HEK293 (cell line): Measurements from ENCODE around the gene CEP350.

ENCODE experiments used
- BCL11A ChIP-seq: fragments of 450-650 bp; formaldehyde crosslinking; IDR thresholded peaks from 2 replicates; pipeline ENCODE4 v1.5.1; 2016; ENCODE audit warnings: low read depth, missing biosample characterization, missing genetic modification characterization
- GLI4 ChIP-seq: fragments of 450-650 bp; formaldehyde crosslinking; IDR thresholded peaks from 2 replicates; pipeline ENCODE4 v1.5.1; 2016; ENCODE audit warnings: missing biosample characterization, missing genetic modification characterization
- GLIS1 ChIP-seq: fragments of 450-650 bp; formaldehyde crosslinking; IDR thresholded peaks from 2 replicates; pipeline ENCODE4 v1.5.1; 2016; ENCODE audit warnings: missing biosample characterization, missing genetic modification characterization
- HOXD13 ChIP-seq: sonication (generic); formaldehyde crosslinking; IDR thresholded peaks from 2 replicates; pipeline ENCODE4 v1.8.0; 2022; ENCODE audit warnings: missing genetic modification reagents, borderline replicate concordance
- IKZF3 ChIP-seq: fragments of 450-650 bp; IDR thresholded peaks from 2 replicates; pipeline ENCODE4 v1.5.0; 2018; ENCODE audit warnings: missing biosample characterization, mild to moderate bottlenecking, missing genetic modification characterization, moderate library complexity
- KLF10 ChIP-seq: fragments of 450-650 bp; IDR thresholded peaks from 2 replicates; pipeline ENCODE4 v1.5.1; 2018; ENCODE audit warnings: missing biosample characterization, mild to moderate bottlenecking, missing genetic modification characterization
- OVOL3 ChIP-seq: fragments of 450-650 bp; formaldehyde crosslinking; IDR thresholded peaks from 2 replicates; pipeline ENCODE4 v1.5.1; 2016; ENCODE audit warnings: missing biosample characterization, missing genetic modification characterization
- YY1 ChIP-seq: fragments of 450-650 bp; formaldehyde crosslinking; IDR thresholded peaks from 2 replicates; pipeline ENCODE4 v1.5.1; 2018; ENCODE audit warnings: missing biosample characterization, missing genetic modification characterization
- ZBTB1 ChIP-seq: fragments of 450-650 bp; formaldehyde crosslinking; IDR thresholded peaks from 2 replicates; pipeline ENCODE4 v1.5.1; 2016; ENCODE audit warnings: missing biosample characterization, missing genetic modification characterization
- ZBTB17 ChIP-seq: fragments of 450-650 bp; formaldehyde crosslinking; IDR thresholded peaks from 2 replicates; pipeline ENCODE4 v1.5.1; 2016; ENCODE audit warnings: missing biosample characterization, missing genetic modification characterization
- ZBTB21 ChIP-seq: fragments of 450-650 bp; formaldehyde crosslinking; IDR thresholded peaks from 2 replicates; pipeline ENCODE4 v1.5.1; 2017; ENCODE audit warnings: missing biosample characterization, missing genetic modification characterization
- ZEB2 ChIP-seq: fragments of 450-650 bp; formaldehyde crosslinking; IDR thresholded peaks from 2 replicates; pipeline ENCODE4 v1.5.1; 2016; ENCODE audit warnings: missing biosample characterization, missing genetic modification characterization
- ZFP37 ChIP-seq: fragments of 450-650 bp; formaldehyde crosslinking; IDR thresholded peaks from 2 replicates; pipeline ENCODE4 v1.5.1; 2016; ENCODE audit warnings: missing biosample characterization, missing genetic modification characterization
- ZNF121 ChIP-seq: fragments of 450-650 bp; formaldehyde crosslinking; IDR thresholded peaks from 2 replicates; pipeline ENCODE4 v1.5.1; 2016; ENCODE audit warnings: missing biosample characterization, missing genetic modification characterization
- ZNF157 ChIP-seq: fragments of 450-650 bp; formaldehyde crosslinking; IDR thresholded peaks from 2 replicates; pipeline ENCODE4 v1.5.1; 2016; ENCODE audit warnings: missing biosample characterization, missing genetic modification characterization
- ZNF16 ChIP-seq: fragments of 450-650 bp; formaldehyde crosslinking; IDR thresholded peaks from 2 replicates; pipeline ENCODE4 v1.5.1; 2016; ENCODE audit warnings: low read depth, missing biosample characterization, missing genetic modification characterization
- ZNF23 ChIP-seq: fragments of 450-650 bp; formaldehyde crosslinking; IDR thresholded peaks from 2 replicates; pipeline ENCODE4 v1.5.1; 2016; ENCODE audit warnings: missing biosample characterization, missing genetic modification characterization, borderline replicate concordance
- ZNF274 ChIP-seq, 2 experiments: fragments of 200-500 bp in 1 of 2; fragments of 450-650 bp in 1 of 2; sonication (Bioruptor generic) in 1 of 2; formaldehyde crosslinking in 1 of 2; IDR thresholded peaks; 2 replicates each; pipeline versions ENCODE4 v1.5.1 to v1.6.1; 2014 to 2016; ENCODE audit warnings: borderline replicate concordance in 1 of 2, inconsistent platforms in 1 of 2, low read length in 1 of 2, missing biosample characterization in 1 of 2, missing genetic modification characterization in 1 of 2
- ZNF354C ChIP-seq: fragments of 450-650 bp; formaldehyde crosslinking; IDR thresholded peaks from 2 replicates; pipeline ENCODE4 v1.5.1; 2016; ENCODE audit warnings: missing biosample characterization, missing genetic modification characterization, low read depth, borderline replicate concordance
- ZNF514 ChIP-seq: fragments of 450-650 bp; formaldehyde crosslinking; IDR thresholded peaks from 2 replicates; pipeline ENCODE4 v1.5.1; 2016; ENCODE audit warnings: missing biosample characterization, missing genetic modification characterization
- ZNF571 ChIP-seq: fragments of 450-650 bp; formaldehyde crosslinking; IDR thresholded peaks from 2 replicates; pipeline ENCODE4 v1.5.0; 2017; ENCODE audit warnings: missing biosample characterization, missing genetic modification characterization
- ZNF621 ChIP-seq: fragments of 450-650 bp; formaldehyde crosslinking; IDR thresholded peaks from 2 replicates; pipeline ENCODE4 v1.5.1; 2017; ENCODE audit warnings: missing biosample characterization, missing genetic modification characterization
- ZNF677 ChIP-seq: fragments of 450-650 bp; IDR thresholded peaks from 2 replicates; pipeline ENCODE4 v1.5.0; 2018; ENCODE audit warnings: missing biosample characterization, mild to moderate bottlenecking, missing genetic modification characterization, moderate library complexity
- TF ChIP-seq, protein P1 (sequence below): fragments of 450-650 bp; formaldehyde crosslinking; IDR thresholded peaks from 2 replicates; pipeline ENCODE4 v1.5.1; 2016; ENCODE audit warnings: missing biosample characterization, missing genetic modification characterization, borderline replicate concordance
- TF ChIP-seq, protein P2 (sequence below): fragments of 450-650 bp; formaldehyde crosslinking; IDR thresholded peaks from 2 replicates; pipeline ENCODE4 v1.5.1; 2017; ENCODE audit warnings: missing biosample characterization, missing genetic modification characterization
- TF ChIP-seq, protein P3 (sequence below): fragments of 450-650 bp; IDR thresholded peaks from 2 replicates; pipeline ENCODE4 v1.5.1; 2018; ENCODE audit warnings: missing biosample characterization, mild to moderate bottlenecking, missing genetic modification characterization
- TF ChIP-seq, protein P4 (sequence below): fragments of 450-650 bp; formaldehyde crosslinking; IDR thresholded peaks from 2 replicates; pipeline ENCODE4 v1.5.1; 2017; ENCODE audit warnings: missing biosample characterization, mild to moderate bottlenecking, missing genetic modification characterization, moderate library complexity

Gene CEP350

DNA sequence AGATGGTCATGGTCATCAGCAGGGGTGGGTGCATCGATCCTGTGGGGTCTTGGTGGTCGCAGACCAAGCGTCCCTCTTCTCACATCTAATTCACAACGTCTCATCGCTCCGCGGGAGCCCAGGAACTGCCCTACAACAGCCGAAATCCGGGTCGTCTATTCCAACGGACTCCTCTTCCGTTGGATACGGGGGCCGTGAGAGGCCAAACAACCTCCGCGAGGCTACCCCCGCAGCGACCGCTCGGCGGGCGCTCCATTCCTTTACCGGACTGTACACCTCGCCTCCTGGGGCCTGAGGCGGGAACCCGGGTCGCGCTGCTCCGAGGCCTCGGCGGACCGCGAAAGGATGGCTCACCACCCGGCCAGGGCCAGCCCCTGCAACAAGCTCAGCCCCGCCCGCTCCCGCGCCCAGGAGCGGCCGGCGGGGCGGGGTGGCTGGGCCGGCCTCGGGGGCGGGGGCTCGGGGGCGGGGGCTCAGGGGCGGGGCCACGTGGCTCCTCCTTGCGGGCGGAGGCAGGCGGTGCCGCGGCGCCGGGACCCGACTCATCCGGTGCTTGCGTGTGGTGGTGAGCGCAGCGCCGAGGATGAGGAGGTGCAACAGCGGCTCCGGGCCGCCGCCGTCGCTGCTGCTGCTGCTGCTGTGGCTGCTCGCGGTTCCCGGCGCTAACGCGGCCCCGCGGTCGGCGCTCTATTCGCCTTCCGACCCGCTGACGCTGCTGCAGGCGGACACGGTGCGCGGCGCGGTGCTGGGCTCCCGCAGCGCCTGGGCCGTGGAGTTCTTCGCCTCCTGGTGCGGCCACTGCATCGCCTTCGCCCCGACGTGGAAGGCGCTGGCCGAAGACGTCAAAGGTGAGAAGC, 199.9 kb downstream of the CEP350 start, which contains the start of gene QSOX1 (continued):
- TF ChIP-seq ZNF571 (tag by site-specific recombination) = no peak
- no peak for TF ChIP-seq ZBTB1 (tag by site-specific recombination)
- 0 out of 2 replicates have a peak, but pooled peaks have one; percentile 25 for TF ChIP-seq ZBTB21
- TF ChIP-seq, protein P1, sequence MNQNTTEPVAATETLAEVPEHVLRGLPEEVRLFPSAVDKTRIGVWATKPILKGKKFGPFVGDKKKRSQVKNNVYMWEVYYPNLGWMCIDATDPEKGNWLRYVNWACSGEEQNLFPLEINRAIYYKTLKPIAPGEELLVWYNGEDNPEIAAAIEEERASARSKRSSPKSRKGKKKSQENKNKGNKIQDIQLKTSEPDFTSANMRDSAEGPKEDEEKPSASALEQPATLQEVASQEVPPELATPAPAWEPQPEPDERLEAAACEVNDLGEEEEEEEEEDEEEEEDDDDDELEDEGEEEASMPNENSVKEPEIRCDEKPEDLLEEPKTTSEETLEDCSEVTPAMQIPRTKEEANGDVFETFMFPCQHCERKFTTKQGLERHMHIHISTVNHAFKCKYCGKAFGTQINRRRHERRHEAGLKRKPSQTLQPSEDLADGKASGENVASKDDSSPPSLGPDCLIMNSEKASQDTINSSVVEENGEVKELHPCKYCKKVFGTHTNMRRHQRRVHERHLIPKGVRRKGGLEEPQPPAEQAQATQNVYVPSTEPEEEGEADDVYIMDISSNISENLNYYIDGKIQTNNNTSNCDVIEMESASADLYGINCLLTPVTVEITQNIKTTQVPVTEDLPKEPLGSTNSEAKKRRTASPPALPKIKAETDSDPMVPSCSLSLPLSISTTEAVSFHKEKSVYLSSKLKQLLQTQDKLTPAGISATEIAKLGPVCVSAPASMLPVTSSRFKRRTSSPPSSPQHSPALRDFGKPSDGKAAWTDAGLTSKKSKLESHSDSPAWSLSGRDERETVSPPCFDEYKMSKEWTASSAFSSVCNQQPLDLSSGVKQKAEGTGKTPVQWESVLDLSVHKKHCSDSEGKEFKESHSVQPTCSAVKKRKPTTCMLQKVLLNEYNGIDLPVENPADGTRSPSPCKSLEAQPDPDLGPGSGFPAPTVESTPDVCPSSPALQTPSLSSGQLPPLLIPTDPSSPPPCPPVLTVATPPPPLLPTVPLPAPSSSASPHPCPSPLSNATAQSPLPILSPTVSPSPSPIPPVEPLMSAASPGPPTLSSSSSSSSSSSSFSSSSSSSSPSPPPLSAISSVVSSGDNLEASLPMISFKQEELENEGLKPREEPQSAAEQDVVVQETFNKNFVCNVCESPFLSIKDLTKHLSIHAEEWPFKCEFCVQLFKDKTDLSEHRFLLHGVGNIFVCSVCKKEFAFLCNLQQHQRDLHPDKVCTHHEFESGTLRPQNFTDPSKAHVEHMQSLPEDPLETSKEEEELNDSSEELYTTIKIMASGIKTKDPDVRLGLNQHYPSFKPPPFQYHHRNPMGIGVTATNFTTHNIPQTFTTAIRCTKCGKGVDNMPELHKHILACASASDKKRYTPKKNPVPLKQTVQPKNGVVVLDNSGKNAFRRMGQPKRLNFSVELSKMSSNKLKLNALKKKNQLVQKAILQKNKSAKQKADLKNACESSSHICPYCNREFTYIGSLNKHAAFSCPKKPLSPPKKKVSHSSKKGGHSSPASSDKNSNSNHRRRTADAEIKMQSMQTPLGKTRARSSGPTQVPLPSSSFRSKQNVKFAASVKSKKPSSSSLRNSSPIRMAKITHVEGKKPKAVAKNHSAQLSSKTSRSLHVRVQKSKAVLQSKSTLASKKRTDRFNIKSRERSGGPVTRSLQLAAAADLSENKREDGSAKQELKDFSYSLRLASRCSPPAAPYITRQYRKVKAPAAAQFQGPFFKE (tag by site-specific recombination) = peak; percentile 38; the same call in 1 of the 2 replicates
- TF ChIP-seq IKZF3 (tag by site-specific recombination) = 0 out of 2 replicates have a peak, but pooled peaks have one; percentile 39
- TF ChIP-seq ZEB2 (tag by site-specific recombination) = peak; percentile 56; the same call in 1 of the 2 replicates
- TF ChIP-seq ZNF16 = no peak
- TF ChIP-seq GLIS1 (tag by site-specific recombination) = peak; percentile 78
- no peak for TF ChIP-seq ZNF354C
- no peak for TF ChIP-seq ZNF621 (tag by site-specific recombination)
- TF ChIP-seq OVOL3 (tag by site-specific recombination) = peak; percentile 85; the same call in 1 of the 2 replicates
- 0 out of 2 replicates have a peak, but pooled peaks have one; percentile 35 for TF ChIP-seq ZFP37 (tag by site-specific recombination)
- TF ChIP-seq, protein P2, sequence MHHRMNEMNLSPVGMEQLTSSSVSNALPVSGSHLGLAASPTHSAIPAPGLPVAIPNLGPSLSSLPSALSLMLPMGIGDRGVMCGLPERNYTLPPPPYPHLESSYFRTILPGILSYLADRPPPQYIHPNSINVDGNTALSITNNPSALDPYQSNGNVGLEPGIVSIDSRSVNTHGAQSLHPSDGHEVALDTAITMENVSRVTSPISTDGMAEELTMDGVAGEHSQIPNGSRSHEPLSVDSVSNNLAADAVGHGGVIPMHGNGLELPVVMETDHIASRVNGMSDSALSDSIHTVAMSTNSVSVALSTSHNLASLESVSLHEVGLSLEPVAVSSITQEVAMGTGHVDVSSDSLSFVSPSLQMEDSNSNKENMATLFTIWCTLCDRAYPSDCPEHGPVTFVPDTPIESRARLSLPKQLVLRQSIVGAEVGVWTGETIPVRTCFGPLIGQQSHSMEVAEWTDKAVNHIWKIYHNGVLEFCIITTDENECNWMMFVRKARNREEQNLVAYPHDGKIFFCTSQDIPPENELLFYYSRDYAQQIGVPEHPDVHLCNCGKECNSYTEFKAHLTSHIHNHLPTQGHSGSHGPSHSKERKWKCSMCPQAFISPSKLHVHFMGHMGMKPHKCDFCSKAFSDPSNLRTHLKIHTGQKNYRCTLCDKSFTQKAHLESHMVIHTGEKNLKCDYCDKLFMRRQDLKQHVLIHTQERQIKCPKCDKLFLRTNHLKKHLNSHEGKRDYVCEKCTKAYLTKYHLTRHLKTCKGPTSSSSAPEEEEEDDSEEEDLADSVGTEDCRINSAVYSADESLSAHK (tag by site-specific recombination) = no peak
- no peak for TF ChIP-seq GLI4 (tag by site-specific recombination)
- TF ChIP-seq ZBTB17 = peak; percentile 54; the same call in 1 of the 2 replicates
- TF ChIP-seq ZNF677 (tag by site-specific recombination) = 0 out of 2 replicates have a peak, but pooled peaks have one; percentile 13
- TF ChIP-seq ZNF23 (tag by site-specific recombination) = no peak
- TF ChIP-seq ZNF274 (IDR thresholded peaks at IDR 0.05; ENCODE audit: low read length) = no peak
- TF ChIP-seq ZNF274 (tag by site-specific recombination; IDR thresholded peaks at IDR 0.05; ENCODE audit: borderline replicate concordance) = no peak
- TF ChIP-seq ZNF121 (tag by site-specific recombination) = no peak
- TF ChIP-seq, protein P3, sequence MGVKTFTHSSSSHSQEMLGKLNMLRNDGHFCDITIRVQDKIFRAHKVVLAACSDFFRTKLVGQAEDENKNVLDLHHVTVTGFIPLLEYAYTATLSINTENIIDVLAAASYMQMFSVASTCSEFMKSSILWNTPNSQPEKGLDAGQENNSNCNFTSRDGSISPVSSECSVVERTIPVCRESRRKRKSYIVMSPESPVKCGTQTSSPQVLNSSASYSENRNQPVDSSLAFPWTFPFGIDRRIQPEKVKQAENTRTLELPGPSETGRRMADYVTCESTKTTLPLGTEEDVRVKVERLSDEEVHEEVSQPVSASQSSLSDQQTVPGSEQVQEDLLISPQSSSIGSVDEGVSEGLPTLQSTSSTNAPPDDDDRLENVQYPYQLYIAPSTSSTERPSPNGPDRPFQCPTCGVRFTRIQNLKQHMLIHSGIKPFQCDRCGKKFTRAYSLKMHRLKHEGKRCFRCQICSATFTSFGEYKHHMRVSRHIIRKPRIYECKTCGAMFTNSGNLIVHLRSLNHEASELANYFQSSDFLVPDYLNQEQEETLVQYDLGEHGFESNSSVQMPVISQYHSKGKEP (tag by site-specific recombination) = peak; percentile 41
- no peak for TF ChIP-seq YY1 (tag by site-specific recombination)
- TF ChIP-seq ZNF514 (tag by site-specific recombination) = no peak
- no peak for TF ChIP-seq ZNF157 (tag by site-specific recombination)
- TF ChIP-seq, protein P4, sequence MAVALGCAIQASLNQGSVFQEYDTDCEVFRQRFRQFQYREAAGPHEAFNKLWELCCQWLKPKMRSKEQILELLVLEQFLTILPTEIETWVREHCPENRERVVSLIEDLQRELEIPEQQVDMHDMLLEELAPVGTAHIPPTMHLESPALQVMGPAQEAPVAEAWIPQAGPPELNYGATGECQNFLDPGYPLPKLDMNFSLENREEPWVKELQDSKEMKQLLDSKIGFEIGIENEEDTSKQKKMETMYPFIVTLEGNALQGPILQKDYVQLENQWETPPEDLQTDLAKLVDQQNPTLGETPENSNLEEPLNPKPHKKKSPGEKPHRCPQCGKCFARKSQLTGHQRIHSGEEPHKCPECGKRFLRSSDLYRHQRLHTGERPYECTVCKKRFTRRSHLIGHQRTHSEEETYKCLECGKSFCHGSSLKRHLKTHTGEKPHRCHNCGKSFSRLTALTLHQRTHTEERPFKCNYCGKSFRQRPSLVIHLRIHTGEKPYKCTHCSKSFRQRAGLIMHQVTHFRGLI (tag by site-specific recombination) = peak; percentile 50; the same call in 1 of the 2 replicates
- no peak for TF ChIP-seq HOXD13 (CRISPR knock-in tag)
- TF ChIP-seq BCL11A = no peak
- TF ChIP-seq KLF10 (tag by site-specific recombination) = peak; percentile 53; the same call in 1 of the 2 replicates
